Caco-2 (cell line): ENCODE data around the gene MAPT. TPM values are rescaled to one million over a fixed set of nuclear protein-coding genes. Genes with fewer than 3 reads are reported as not detected.

ENCODE experiments used
- BruUV-seq: library from RNA; stranded (reverse); fragments of 400-500 nt; replicated peaks from 2 replicates; lab custom pipeline; 2021; lab: Mats Ljungman, UMichigan
- CTCF ChIA-PET: fragments of 300-600 bp; sonication (Branson Sonifier 250); formaldehyde crosslinking; loops from one replicate; lab custom pipeline; 2022; ENCODE audit warnings: antibody characterized with exemption; lab: Charles Lee
- POLR2A ChIA-PET: fragments of 300-600 bp; sonication (Branson Sonifier 250); formaldehyde crosslinking; loops from one replicate; lab custom pipeline; 2022; ENCODE audit warnings: antibody characterized with exemption; lab: Charles Lee
- DNase-seq, 2 experiments: peaks; one replicate each; pipeline versions ENCODE4 v3.0.0 to v3.0.0-alpha.2; 2020 to 2022
- H3K27me3 ChIP-seq: replicated peaks from 2 replicates; pipeline ENCODE4 v1.6.0; 2011; ENCODE audit warnings: low read length; ENCODE audit not compliant: control insufficient read depth, insufficient read depth
- H3K36me3 ChIP-seq: 2 replicates; pipeline ENCODE4 v1.5.1; 2011; ENCODE audit warnings: low read length; ENCODE audit not compliant: control insufficient read depth, insufficient read depth
- H3K4me1 ChIP-seq: fragments of 250-450 bp; sonication (Bioruptor Pico); 2 replicates; pipeline ENCODE4 v1.5.1; 2020; ENCODE audit warnings: mild to moderate bottlenecking
- H3K4me3 ChIP-seq: 2 replicates; pipeline ENCODE4 v1.5.1; 2011; ENCODE audit warnings: low read depth, mild to moderate bottlenecking, control low read depth, low read length
- H3K9me3 ChIP-seq: fragments of 250-450 bp; sonication (Bioruptor Pico); 2 replicates; pipeline ENCODE4 v1.5.1; 2020; ENCODE audit warnings: mild to moderate bottlenecking, moderate library complexity
- H3K27ac Mint-ChIP-seq: one replicate; pipeline ENCODE4 v1.8.0; 2022; ENCODE audit warnings: mixed read lengths; ENCODE audit not compliant: unreplicated experiment
- H3K27me3 Mint-ChIP-seq: one replicate; pipeline ENCODE4 v1.8.0; 2022; ENCODE audit warnings: mixed read lengths; ENCODE audit not compliant: insufficient read depth, unreplicated experiment
- H3K36me3 Mint-ChIP-seq: one replicate; pipeline ENCODE4 v1.8.0; 2022; ENCODE audit warnings: mild to moderate bottlenecking, mixed read lengths; ENCODE audit not compliant: insufficient read depth, unreplicated experiment
- H3K4me1 Mint-ChIP-seq: one replicate; pipeline ENCODE4 v1.8.0; 2022; ENCODE audit warnings: low read depth, mixed read lengths; ENCODE audit not compliant: unreplicated experiment
- H3K4me3 Mint-ChIP-seq: one replicate; pipeline ENCODE4 v1.8.0; 2022; ENCODE audit warnings: mild to moderate bottlenecking, moderate library complexity, mixed read lengths; ENCODE audit not compliant: unreplicated experiment
- H3K9me3 Mint-ChIP-seq: one replicate; pipeline ENCODE4 v1.8.0; 2022; ENCODE audit warnings: mixed read lengths; ENCODE audit not compliant: unreplicated experiment
- intact Hi-C: fragments of 100-400 bp; cut with micrococcal nuclease; formaldehyde crosslinking; loops from one replicate; pipeline ENCODE4 v1.10.0; 2022; ENCODE audit not compliant: unreplicated experiment
- total RNA-seq: library from RNA; stranded (reverse); gene quantifications from 2 replicates; pipeline ENCODE4 v1.2.3, GENCODE V29; 2022
- TF ChIP-seq, protein P1 (sequence below), 2 experiments: fragments of 200-600 bp in 1 of 2; IDR thresholded peaks; 1 replicate in 1 of 2; 2 replicates in 1 of 2; pipeline versions ENCODE4 v1.5.1 to v1.8.0; 2011 to 2022; ENCODE audit warnings: antibody characterized with exemption in 1 of 2, control low read depth in 1 of 2, inconsistent platforms in 1 of 2, low read depth in 1 of 2, low read length in 1 of 2, mild to moderate bottlenecking in 1 of 2, moderate library complexity in 1 of 2; ENCODE audit not compliant: insufficient read depth in 1 of 2, severe bottlenecking in 1 of 2, unreplicated experiment in 1 of 2

The MAPT gene
- total RNA-seq, 1 experiment from 2014 or later = 0.95 TPM

DNA sequence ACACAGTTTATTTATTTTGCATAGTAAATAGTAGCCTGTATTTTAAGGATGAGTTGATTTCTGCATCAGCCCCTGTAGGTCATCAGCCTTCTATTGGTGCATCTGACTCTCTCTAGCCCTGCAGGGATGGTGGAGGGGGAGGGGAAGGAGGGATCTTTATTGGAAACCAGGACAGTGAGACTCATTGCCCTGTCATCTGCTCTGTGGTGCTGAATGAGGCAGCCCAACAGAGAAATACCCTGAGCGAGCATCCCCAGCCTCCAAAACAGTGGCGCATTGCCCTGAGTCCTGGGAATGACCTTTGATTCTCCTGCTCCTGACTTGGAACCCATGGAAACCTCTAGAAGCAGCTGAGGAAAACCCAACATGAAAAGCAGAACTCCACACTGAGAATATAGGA is 59.2 kb downstream of the MAPT start:
- peaks cover 16% of the 10 kb centered on the region for H3K27me3 Mint-ChIP-seq
- BruUV-seq = no TSS peak
- Histone ChIP-seq H3K9me3 (no peaks in the 10 kb centered on the region), H3K36me3 (no peaks in the 10 kb centered on the region), H3K27me3 (no peaks in the 10 kb centered on the region), H3K4me1 (no peaks in the 10 kb centered on the region), H3K4me3 (no peak overlapping the region)
- no peaks in the 10 kb centered on the region for H3K4me1 Mint-ChIP-seq
- CTCF ChIA-PET = no interaction called here
- H3K36me3 Mint-ChIP-seq = no peaks in the 10 kb centered on the region
- intact Hi-C loops = no loop called here
- TF ChIP-seq, protein P1, sequence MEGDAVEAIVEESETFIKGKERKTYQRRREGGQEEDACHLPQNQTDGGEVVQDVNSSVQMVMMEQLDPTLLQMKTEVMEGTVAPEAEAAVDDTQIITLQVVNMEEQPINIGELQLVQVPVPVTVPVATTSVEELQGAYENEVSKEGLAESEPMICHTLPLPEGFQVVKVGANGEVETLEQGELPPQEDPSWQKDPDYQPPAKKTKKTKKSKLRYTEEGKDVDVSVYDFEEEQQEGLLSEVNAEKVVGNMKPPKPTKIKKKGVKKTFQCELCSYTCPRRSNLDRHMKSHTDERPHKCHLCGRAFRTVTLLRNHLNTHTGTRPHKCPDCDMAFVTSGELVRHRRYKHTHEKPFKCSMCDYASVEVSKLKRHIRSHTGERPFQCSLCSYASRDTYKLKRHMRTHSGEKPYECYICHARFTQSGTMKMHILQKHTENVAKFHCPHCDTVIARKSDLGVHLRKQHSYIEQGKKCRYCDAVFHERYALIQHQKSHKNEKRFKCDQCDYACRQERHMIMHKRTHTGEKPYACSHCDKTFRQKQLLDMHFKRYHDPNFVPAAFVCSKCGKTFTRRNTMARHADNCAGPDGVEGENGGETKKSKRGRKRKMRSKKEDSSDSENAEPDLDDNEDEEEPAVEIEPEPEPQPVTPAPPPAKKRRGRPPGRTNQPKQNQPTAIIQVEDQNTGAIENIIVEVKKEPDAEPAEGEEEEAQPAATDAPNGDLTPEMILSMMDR (IDR thresholded peaks at IDR 0.05; ENCODE audit: insufficient read depth in 1 of 2, low read depth in 1 of 2, low read length in 1 of 2, severe bottlenecking in 1 of 2, unreplicated experiment in 1 of 2) = no peak
- H3K4me3 Mint-ChIP-seq = no peak overlapping the region
- no peaks in the 10 kb centered on the region for H3K9me3 Mint-ChIP-seq
- no peak for DNase-seq
- POLR2A ChIA-PET = no interaction called here
- no peak overlapping the region for H3K27ac Mint-ChIP-seq

DNA sequence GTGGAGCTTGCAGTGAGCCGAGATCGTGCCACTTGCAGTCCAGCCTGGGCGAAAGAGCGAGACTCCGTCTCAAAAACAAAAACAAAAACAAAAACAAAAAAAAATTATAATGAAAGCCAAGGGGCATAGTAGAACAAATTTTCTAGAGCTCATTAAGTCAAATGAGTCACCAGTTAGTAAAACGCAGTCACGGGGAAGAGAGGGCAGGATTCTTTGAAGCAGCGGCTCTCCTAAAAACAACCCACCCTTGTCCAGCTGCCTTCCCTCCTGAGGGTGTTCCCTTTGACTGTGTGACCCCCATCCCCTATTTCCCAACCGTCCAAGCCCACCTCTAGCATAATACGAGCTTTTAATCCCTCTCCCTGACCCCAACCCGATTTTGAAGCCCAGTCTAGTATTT is 60.6 kb downstream of the MAPT start:
- H3K36me3 ChIP-seq = no peaks in the 10 kb centered on the region
- Mint-ChIP-seq H3K9me3 (no peaks in the 10 kb centered on the region), H3K4me1 (no peaks in the 10 kb centered on the region), H3K36me3 (no peaks in the 10 kb centered on the region), H3K4me3 (no peak overlapping the region), H3K27me3 (peaks cover 12% of the 10 kb centered on the region), H3K27ac (no peak overlapping the region)
- no peaks in the 10 kb centered on the region for H3K9me3 ChIP-seq
- no peak for DNase-seq
- no TSS peak for BruUV-seq
- POLR2A ChIA-PET = no interaction called here
- CTCF ChIA-PET = no interaction called here
- TF ChIP-seq, protein P1 (IDR thresholded peaks at IDR 0.05; ENCODE audit: insufficient read depth in 1 of 2, low read depth in 1 of 2, low read length in 1 of 2, severe bottlenecking in 1 of 2, unreplicated experiment in 1 of 2) = no peak
- H3K4me3 ChIP-seq = no peak overlapping the region
- intact Hi-C loops = no loop called here
- no peaks in the 10 kb centered on the region for H3K27me3 ChIP-seq
- no peaks in the 10 kb centered on the region for H3K4me1 ChIP-seq

DNA sequence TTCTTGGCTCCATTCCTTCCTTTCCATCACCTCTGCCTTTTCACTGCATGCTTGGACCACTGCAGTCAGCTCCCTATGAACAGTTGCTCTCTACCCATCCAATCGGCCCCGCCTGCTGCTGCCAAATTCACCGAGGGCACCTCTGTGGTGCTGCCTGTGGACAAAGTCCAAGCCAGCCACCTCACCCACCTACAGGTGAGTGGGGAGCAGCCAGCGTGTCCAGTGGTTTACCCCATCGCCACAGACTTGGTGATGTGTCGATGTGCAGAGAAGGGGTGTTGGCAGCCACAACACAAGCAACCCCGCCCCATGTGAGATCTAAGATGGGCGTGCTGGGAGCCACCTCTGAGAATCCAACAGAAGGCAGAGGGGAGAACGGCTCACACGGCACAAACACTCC is 61.0 kb downstream of the MAPT start:
- H3K9me3 Mint-ChIP-seq = no peaks in the 10 kb centered on the region
- TF ChIP-seq, protein P1 (IDR thresholded peaks at IDR 0.05; ENCODE audit: insufficient read depth in 1 of 2, low read depth in 1 of 2, low read length in 1 of 2, severe bottlenecking in 1 of 2, unreplicated experiment in 1 of 2) = no peak
- no peaks in the 10 kb centered on the region for H3K4me1 ChIP-seq
- no peaks in the 10 kb centered on the region for H3K27me3 ChIP-seq
- POLR2A ChIA-PET = no interaction called here
- no peak overlapping the region for H3K27ac Mint-ChIP-seq
- no peak overlapping the region for H3K4me3 ChIP-seq
- no TSS peak for BruUV-seq
- intact Hi-C loops = no loop called here
- peaks cover 12% of the 10 kb centered on the region for H3K27me3 Mint-ChIP-seq
- no peaks in the 10 kb centered on the region for H3K9me3 ChIP-seq
- DNase-seq = no peak
- H3K4me3 Mint-ChIP-seq = no peak overlapping the region
- H3K36me3 Mint-ChIP-seq = no peaks in the 10 kb centered on the region
- CTCF ChIA-PET = no interaction called here
- H3K36me3 ChIP-seq = no peaks in the 10 kb centered on the region
- no peaks in the 10 kb centered on the region for H3K4me1 Mint-ChIP-seq
